IMR-90 (cell line): ENCODE results near the gene ARHGEF16. TPM values are rescaled to one million over a fixed set of nuclear protein-coding genes. Genes with fewer than 3 reads are reported as not detected.

Experiments used
- ATAC-seq: fragments of 200-7000 bp; cut with Tn5 transposase; 2 replicates; pipeline ENCODE4 v1.9.1; 2020; ENCODE audit warnings: low read depth, mild to moderate bottlenecking, moderate library complexity
- BruUV-seq: library from RNA; stranded (reverse); fragments of 400-500 nt; replicated peaks from 2 replicates; lab custom pipeline; 2021; lab: Mats Ljungman, UMichigan
- CTCF ChIA-PET: fragments of 300-600 bp; formaldehyde crosslinking; extraction: SDS; loops from one replicate; lab custom pipeline; 2021; ENCODE audit warnings: antibody characterized with exemption; lab: Yijun Ruan, JAX
- POLR2A ChIA-PET: fragments of 300-600 bp; sonication (Branson Sonifier 250); formaldehyde crosslinking; loops from one replicate; lab custom pipeline; 2022; ENCODE audit warnings: antibody characterized with exemption; ENCODE audit not compliant: unreplicated experiment; lab: Charles Lee
- DNase-seq: peaks from one replicate; pipeline ENCODE4 v3.0.0; 2013
- H2AFZ ChIP-seq: replicated peaks from 2 replicates; pipeline ENCODE3; 2013; ENCODE audit warnings: low read length, mild to moderate bottlenecking; ENCODE audit not compliant: poor library complexity
- H2AK5ac ChIP-seq: 2 replicates; pipeline ENCODE4 v1.6.1; 2013; ENCODE audit warnings: low read depth, low read length, inconsistent platforms
- H2AK9ac ChIP-seq: replicated peaks from 2 replicates; pipeline ENCODE3; 2013; ENCODE audit warnings: mild to moderate bottlenecking, low read depth, low read length, moderate library complexity; ENCODE audit not compliant: poor library complexity
- H2BK120ac ChIP-seq: 2 replicates; pipeline ENCODE4 v1.6.1; 2013; ENCODE audit warnings: low read depth, low read length, inconsistent platforms
- H2BK15ac ChIP-seq: 3 replicates; pipeline ENCODE4 v1.6.1; 2013; ENCODE audit warnings: low read depth, low read length, inconsistent platforms
- H2BK20ac ChIP-seq: 2 replicates; pipeline ENCODE4 v1.6.1; 2013; ENCODE audit warnings: low read depth, mild to moderate bottlenecking, inconsistent platforms, low read length, moderate library complexity
- H2BK5ac ChIP-seq: 2 replicates; pipeline ENCODE4 v1.6.1; 2013; ENCODE audit warnings: mild to moderate bottlenecking, low read depth, low read length, inconsistent platforms; ENCODE audit not compliant: poor library complexity, severe bottlenecking
- H3K14ac ChIP-seq: replicated peaks from 2 replicates; pipeline ENCODE4 v1.6.1; 2013; ENCODE audit warnings: low read depth, low read length, inconsistent platforms
- H3K18ac ChIP-seq: 2 replicates; pipeline ENCODE4 v1.6.1; 2013; ENCODE audit warnings: low read depth, low read length, control low read depth
- H3K23ac ChIP-seq: 2 replicates; pipeline ENCODE4 v1.6.1; 2013; ENCODE audit warnings: low read depth, low read length, inconsistent platforms
- H3K27ac ChIP-seq: 2 replicates; pipeline ENCODE4 v1.5.1; 2013; ENCODE audit warnings: mild to moderate bottlenecking, control low read depth, low read length; ENCODE audit not compliant: insufficient read depth
- H3K27me3 ChIP-seq: 2 replicates; pipeline ENCODE4 v1.6.1; 2013; ENCODE audit warnings: low read length; ENCODE audit not compliant: control insufficient read depth, insufficient read depth
- H3K36me3 ChIP-seq: 2 replicates; pipeline ENCODE4 v1.6.1; 2013; ENCODE audit warnings: low read length, mixed read lengths; ENCODE audit not compliant: control insufficient read depth, insufficient read depth
- H3K4ac ChIP-seq: 2 replicates; pipeline ENCODE4 v1.6.1; 2013; ENCODE audit warnings: low read depth, low read length, inconsistent platforms
- H3K4me1 ChIP-seq: 2 replicates; pipeline ENCODE4 v1.6.1; 2013; ENCODE audit warnings: low read length, mixed read lengths; ENCODE audit not compliant: control insufficient read depth, insufficient read depth
- H3K4me2 ChIP-seq: 2 replicates; pipeline ENCODE4 v1.6.1; 2013; ENCODE audit warnings: low read depth, mild to moderate bottlenecking, control low read depth, low read length, moderate library complexity
- H3K4me3 ChIP-seq: 2 replicates; pipeline ENCODE4 v1.5.1; 2013; ENCODE audit warnings: low read depth, mild to moderate bottlenecking, control low read depth, low read length, moderate library complexity; ENCODE audit not compliant: insufficient read depth
- H3K56ac ChIP-seq: 2 replicates; pipeline ENCODE4 v1.6.1; 2013; ENCODE audit warnings: low read length, inconsistent platforms; ENCODE audit not compliant: insufficient read depth; ENCODE audit errors: extremely low read depth
- H3K79me1 ChIP-seq, 2 experiments: 2 replicates each; pipeline ENCODE4 v1.6.1; 2013; ENCODE audit warnings: low read length in 2 of 2, inconsistent platforms in 1 of 2, low read depth in 1 of 2
- H3K9ac ChIP-seq: 2 replicates; pipeline ENCODE4 v1.6.1; 2013; ENCODE audit warnings: low read depth, low read length, control low read depth
- H3K9me1 ChIP-seq: 2 replicates; pipeline ENCODE4 v1.6.1; 2013; ENCODE audit warnings: low read length, inconsistent platforms; ENCODE audit not compliant: insufficient read depth
- H3K9me3 ChIP-seq: 2 replicates; pipeline ENCODE4 v1.6.1; 2013; ENCODE audit warnings: low read length; ENCODE audit not compliant: control insufficient read depth, insufficient read depth
- H4K20me1 ChIP-seq: 2 replicates; pipeline ENCODE4 v1.6.1; 2013; ENCODE audit warnings: low read length, inconsistent platforms; ENCODE audit not compliant: insufficient read depth
- H4K5ac ChIP-seq: 2 replicates; pipeline ENCODE4 v1.6.1; 2013; ENCODE audit warnings: mild to moderate bottlenecking, low read depth, low read length, control low read depth
- H4K8ac ChIP-seq, 2 experiments: 2 replicates each; pipeline ENCODE4 v1.6.1; 2013; ENCODE audit warnings: low read depth in 2 of 2, low read length in 2 of 2, control low read depth in 1 of 2, inconsistent platforms in 1 of 2
- H4K91ac ChIP-seq: 2 replicates; pipeline ENCODE4 v1.6.1; 2013; ENCODE audit warnings: low read depth, low read length, inconsistent platforms; ENCODE audit not compliant: insufficient read depth
- BHLHE40 ChIP-seq: fragments of 150-350 bp; IDR thresholded peaks from 2 replicates; pipeline ENCODE4 v1.6.1; 2016; ENCODE audit warnings: mild to moderate bottlenecking, low read depth, low read length
- FOS ChIP-seq: fragments of 150-350 bp; IDR thresholded peaks from 2 replicates; pipeline ENCODE4 v1.6.1; 2016; ENCODE audit warnings: low read depth, low read length
- MAFK ChIP-seq: IDR thresholded peaks from 2 replicates; pipeline ENCODE4 v1.6.1; 2012; ENCODE audit warnings: low read depth, low read length, improper control_type of control experiment
- MAZ ChIP-seq: IDR thresholded peaks from 2 replicates; pipeline ENCODE4 v1.6.1; 2012; ENCODE audit warnings: low read depth, mild to moderate bottlenecking, low read length, improper control_type of control experiment, moderate library complexity, borderline replicate concordance
- MXI1 ChIP-seq: IDR thresholded peaks from 2 replicates; pipeline ENCODE4 v1.6.1; 2012; ENCODE audit warnings: low read depth, mild to moderate bottlenecking, low read length, moderate library complexity, borderline replicate concordance
- NFE2L2 ChIP-seq: fragments of 150-350 bp; IDR thresholded peaks from 2 replicates; pipeline ENCODE4 v1.6.1; 2016; ENCODE audit warnings: low read depth, mild to moderate bottlenecking, low read length
- POLR2A ChIP-seq: IDR thresholded peaks from 2 replicates; pipeline ENCODE4 v1.6.1; 2012; ENCODE audit warnings: mild to moderate bottlenecking, low read depth, low read length
- RAD21 ChIP-seq: IDR thresholded peaks from 2 replicates; pipeline ENCODE4 v1.6.1; 2012; ENCODE audit warnings: low read length, improper control_type of control experiment
- RCOR1 ChIP-seq: IDR thresholded peaks from 2 replicates; pipeline ENCODE4 v1.6.1; 2012; ENCODE audit warnings: mild to moderate bottlenecking, low read length, improper control_type of control experiment; ENCODE audit not compliant: insufficient replicate concordance
- SMC3 ChIP-seq: fragments of 150-350 bp; IDR thresholded peaks from 2 replicates; pipeline ENCODE4 v1.6.1; 2016; ENCODE audit warnings: low read depth, mild to moderate bottlenecking, antibody characterized with exemption, low read length, moderate library complexity
- WGBS, 2 experiments: methylation state at CpG; one replicate each; pipeline versions ENCODE4 v1.1.5 to v1.1.7; 2013; ENCODE audit warnings: missing lambda C conversion rate in 2 of 2; ENCODE audit not compliant: insufficient read length in 1 of 2; ENCODE audit errors: extremely low coverage in 2 of 2; 5-methylcytosine and 5-hydroxymethylcytosine counted together
- dilution Hi-C: fragments of 300-500 bp; cut with HindIII; formaldehyde crosslinking; loops from one replicate; pipeline ENCODE4 v1.14.3; 2018; ENCODE audit warnings: low sequenced_read_pairs; ENCODE audit not compliant: unreplicated experiment
- in situ Hi-C: fragments of 300-500 bp; cut with MboI; formaldehyde crosslinking; loops from 3 replicates; pipeline ENCODE4 v1.14.3; 2019; ENCODE audit warnings: low sequenced_read_pairs, inconsistent platforms, mixed read lengths
- intact Hi-C: fragments of 100-400 bp; cut with micrococcal nuclease; formaldehyde crosslinking; loops from 2 replicates; pipeline ENCODE4 v1.10.0; 2022
- polyA plus RNA-seq, 3 experiments: library from polyadenylated mRNA; depleted of rRNA; stranded (reverse); fragments of >200 nt; gene quantifications; 2 replicates each; pipeline ENCODE4 v1.2.3, GENCODE V29; 2012; ENCODE audit warnings: low replicate concordance in 1 of 3
- total RNA-seq: library from RNA; depleted of rRNA; stranded (reverse); fragments of >200 nt; gene quantifications from 2 replicates; pipeline ENCODE4 v1.2.3, GENCODE V29; 2012
- TF ChIP-seq, protein P1 (sequence below): conservative IDR thresholded peaks from 2 replicates; pipeline ENCODE4 v1.5.1; 2012; ENCODE audit warnings: mild to moderate bottlenecking, low read depth, low read length, improper control_type of control experiment
- TF ChIP-seq, protein P2 (sequence below): fragments of 150-350 bp; IDR thresholded peaks from 2 replicates; pipeline ENCODE4 v1.6.1; 2016; ENCODE audit warnings: low read depth, mild to moderate bottlenecking, low read length, moderate library complexity, borderline replicate concordance

The ARHGEF16 gene
- total and polyA plus RNA-seq, 2 of the 4 experiments (the other 2 are of a cell fraction), result 0.18 to 0.39 TPM

DNA sequence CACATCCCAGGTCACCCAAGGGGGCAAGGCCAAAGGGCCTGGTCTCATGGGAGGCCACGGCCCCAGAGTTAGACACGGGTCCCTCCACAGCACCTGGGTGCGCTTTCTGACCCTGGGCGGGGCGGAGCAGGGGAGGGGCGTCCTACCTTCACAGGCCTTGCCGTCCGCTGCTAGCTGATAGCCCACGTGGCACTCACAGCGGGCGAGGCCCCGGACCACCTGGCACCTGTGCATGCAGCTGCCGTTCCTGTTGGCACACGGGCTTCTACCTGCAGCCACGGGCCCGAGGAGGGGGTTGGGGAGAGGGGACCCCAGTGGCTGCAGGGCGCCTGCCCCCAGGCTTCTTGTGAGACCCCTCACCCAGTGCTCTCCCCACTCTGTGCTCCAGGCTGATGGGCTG, 59.9 kb downstream of the ARHGEF16 start:
- DNase-seq, result no peak
- H3K4me3 ChIP-seq, result no peak overlapping the region
- H3K56ac ChIP-seq, result no peak overlapping the region
- no peak overlapping the region for H2BK5ac ChIP-seq
- no peak overlapping the region for H2AFZ ChIP-seq
- H3K23ac ChIP-seq, result no peak overlapping the region
- no peak overlapping the region for H2AK9ac ChIP-seq
- in situ Hi-C loops (no loop called here), dilution Hi-C loops (no loop called here), intact Hi-C loops (no loop called here)
- no peak overlapping the region for H3K4ac ChIP-seq
- ATAC-seq, result no peak
- no peaks in the 10 kb centered on the region for H3K4me1 ChIP-seq
- H2BK120ac ChIP-seq, result no peak overlapping the region
- H2BK20ac ChIP-seq, result no peak overlapping the region
- no peak overlapping the region for H4K91ac ChIP-seq
- TF ChIP-seq, protein P1, sequence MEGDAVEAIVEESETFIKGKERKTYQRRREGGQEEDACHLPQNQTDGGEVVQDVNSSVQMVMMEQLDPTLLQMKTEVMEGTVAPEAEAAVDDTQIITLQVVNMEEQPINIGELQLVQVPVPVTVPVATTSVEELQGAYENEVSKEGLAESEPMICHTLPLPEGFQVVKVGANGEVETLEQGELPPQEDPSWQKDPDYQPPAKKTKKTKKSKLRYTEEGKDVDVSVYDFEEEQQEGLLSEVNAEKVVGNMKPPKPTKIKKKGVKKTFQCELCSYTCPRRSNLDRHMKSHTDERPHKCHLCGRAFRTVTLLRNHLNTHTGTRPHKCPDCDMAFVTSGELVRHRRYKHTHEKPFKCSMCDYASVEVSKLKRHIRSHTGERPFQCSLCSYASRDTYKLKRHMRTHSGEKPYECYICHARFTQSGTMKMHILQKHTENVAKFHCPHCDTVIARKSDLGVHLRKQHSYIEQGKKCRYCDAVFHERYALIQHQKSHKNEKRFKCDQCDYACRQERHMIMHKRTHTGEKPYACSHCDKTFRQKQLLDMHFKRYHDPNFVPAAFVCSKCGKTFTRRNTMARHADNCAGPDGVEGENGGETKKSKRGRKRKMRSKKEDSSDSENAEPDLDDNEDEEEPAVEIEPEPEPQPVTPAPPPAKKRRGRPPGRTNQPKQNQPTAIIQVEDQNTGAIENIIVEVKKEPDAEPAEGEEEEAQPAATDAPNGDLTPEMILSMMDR, result no peak
- TF ChIP-seq FOS (no peak), NFE2L2 (no peak), MAZ (no peak), RAD21 (no peak), MAFK (no peak), RCOR1 (no peak), BHLHE40 (no peak), SMC3 (no peak), POLR2A (no peak), MXI1 (no peak)
- TF ChIP-seq, protein P2, sequence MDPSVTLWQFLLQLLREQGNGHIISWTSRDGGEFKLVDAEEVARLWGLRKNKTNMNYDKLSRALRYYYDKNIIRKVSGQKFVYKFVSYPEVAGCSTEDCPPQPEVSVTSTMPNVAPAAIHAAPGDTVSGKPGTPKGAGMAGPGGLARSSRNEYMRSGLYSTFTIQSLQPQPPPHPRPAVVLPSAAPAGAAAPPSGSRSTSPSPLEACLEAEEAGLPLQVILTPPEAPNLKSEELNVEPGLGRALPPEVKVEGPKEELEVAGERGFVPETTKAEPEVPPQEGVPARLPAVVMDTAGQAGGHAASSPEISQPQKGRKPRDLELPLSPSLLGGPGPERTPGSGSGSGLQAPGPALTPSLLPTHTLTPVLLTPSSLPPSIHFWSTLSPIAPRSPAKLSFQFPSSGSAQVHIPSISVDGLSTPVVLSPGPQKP, result no peak
- ChIA-PET POLR2A (no interaction called here), CTCF (interaction anchor here (1.1 kb wide), 1 partner anchor 107 kb away, joined by 4 read pairs; no protein-coding TSS in a partner anchor)
- no peak overlapping the region for H3K14ac ChIP-seq
- no peaks in the 10 kb centered on the region for H3K9me1 ChIP-seq
- H3K4me2 ChIP-seq, result no peak overlapping the region
- no peaks in the 10 kb centered on the region for H4K20me1 ChIP-seq
- H3K18ac ChIP-seq, result no peak overlapping the region
- no peak overlapping the region for H4K8ac ChIP-seq
- H4K5ac ChIP-seq, result no peak overlapping the region
- H3K27ac ChIP-seq, result no peak overlapping the region
- peaks cover 1% of the 10 kb centered on the region; the same call in 1 of the 2 replicates for H3K9me3 ChIP-seq
- WGBS, 2 experiments, result 100% methylated on average over 2 of the region's 17 CpGs; no CpG with 5 or more reads in 1 of the 2 experiments
- H3K27me3 ChIP-seq, result no peaks in the 10 kb centered on the region
- H3K36me3 ChIP-seq, result no peaks in the 10 kb centered on the region
- no peak overlapping the region for H3K9ac ChIP-seq
- no peaks in the 10 kb centered on the region for H3K79me1 ChIP-seq
- H2AK5ac ChIP-seq, result no peak overlapping the region
- BruUV-seq, result no TSS peak
- H2BK15ac ChIP-seq, result no peak overlapping the region
